Measurements from ENCODE around the gene PRDM1. TPM values are rescaled to one million over a fixed set of nuclear protein-coding genes. Genes with fewer than 3 reads are reported as not detected.

The PRDM1 gene
- total and polyA plus RNA-seq, 12 donors, result 0.32 to 11.2 (median 1.9) TPM

DNA sequence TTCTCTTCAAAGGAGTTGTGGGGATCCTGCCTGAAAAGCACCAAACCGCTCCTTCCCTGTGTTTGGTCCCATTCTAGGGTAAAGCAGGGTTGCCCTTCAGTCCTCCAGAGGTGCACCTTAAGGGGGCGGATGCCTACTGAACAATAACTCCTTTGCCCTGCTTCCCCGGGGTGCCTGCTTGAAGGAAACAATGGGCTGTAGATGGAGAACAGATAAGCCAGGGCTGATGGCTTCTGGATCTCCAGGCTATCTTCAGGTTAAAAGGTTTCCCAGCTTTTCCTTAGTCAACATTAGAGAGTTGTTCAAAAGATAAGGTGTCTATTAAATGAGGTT lies 5.4 kb upstream of the PRDM1 start:
- H3K27me3 ChIP-seq, result peaks cover 0 to 45% (median 27%) of the 10 kb centered on the region in 7 donors

DNA sequence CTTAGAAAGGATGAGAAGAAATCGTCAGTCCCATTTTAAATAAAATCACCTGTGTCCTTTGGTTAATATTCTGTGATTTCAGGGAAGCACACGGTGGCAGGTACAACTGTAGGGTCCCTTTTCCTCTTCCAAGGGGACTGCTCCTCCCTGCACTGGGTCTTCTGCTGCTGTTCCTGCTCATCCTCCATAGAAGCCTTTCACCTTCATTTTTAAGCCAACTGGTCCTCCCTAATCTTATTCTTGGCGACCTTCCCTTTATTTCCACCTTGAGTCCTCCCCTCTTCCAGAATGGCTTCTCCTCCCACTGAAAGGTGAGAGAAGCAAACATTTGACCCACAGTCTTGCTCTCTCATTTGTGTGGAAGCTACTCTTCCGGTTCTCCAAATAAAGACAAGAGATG lies 4.4 kb upstream of the PRDM1 start:
- H3K4me1 ChIP-seq, result peaks cover 0 to 36% (median 10%) of the 10 kb centered on the region in 9 donors
- ATAC-seq (no peak), DNase-seq (no peak)
- intact Hi-C loops (cut with DNase I), result loop anchor here in 4 of 10 donors (10.0 kb wide), 6 partner anchors 87 to 597 kb away; partner anchors contain the start of gene ATG5 (in 1 of the 4)
- H3K27ac ChIP-seq, result no peak overlapping the region
- peaks cover 0 to 49% (median 37%) of the 10 kb centered on the region in 7 donors for H3K27me3 ChIP-seq
- H3K36me3 ChIP-seq, result no peaks in the 10 kb centered on the region
- no peaks in the 10 kb centered on the region for H3K9me3 ChIP-seq
- H3K4me3 ChIP-seq, result no peak overlapping the region
- TF ChIP-seq, protein P1, sequence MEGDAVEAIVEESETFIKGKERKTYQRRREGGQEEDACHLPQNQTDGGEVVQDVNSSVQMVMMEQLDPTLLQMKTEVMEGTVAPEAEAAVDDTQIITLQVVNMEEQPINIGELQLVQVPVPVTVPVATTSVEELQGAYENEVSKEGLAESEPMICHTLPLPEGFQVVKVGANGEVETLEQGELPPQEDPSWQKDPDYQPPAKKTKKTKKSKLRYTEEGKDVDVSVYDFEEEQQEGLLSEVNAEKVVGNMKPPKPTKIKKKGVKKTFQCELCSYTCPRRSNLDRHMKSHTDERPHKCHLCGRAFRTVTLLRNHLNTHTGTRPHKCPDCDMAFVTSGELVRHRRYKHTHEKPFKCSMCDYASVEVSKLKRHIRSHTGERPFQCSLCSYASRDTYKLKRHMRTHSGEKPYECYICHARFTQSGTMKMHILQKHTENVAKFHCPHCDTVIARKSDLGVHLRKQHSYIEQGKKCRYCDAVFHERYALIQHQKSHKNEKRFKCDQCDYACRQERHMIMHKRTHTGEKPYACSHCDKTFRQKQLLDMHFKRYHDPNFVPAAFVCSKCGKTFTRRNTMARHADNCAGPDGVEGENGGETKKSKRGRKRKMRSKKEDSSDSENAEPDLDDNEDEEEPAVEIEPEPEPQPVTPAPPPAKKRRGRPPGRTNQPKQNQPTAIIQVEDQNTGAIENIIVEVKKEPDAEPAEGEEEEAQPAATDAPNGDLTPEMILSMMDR (IDR thresholded peaks at IDR 0.05), result no peak
- WGBS, 2 donors, result 77 to 78% methylated on average over 4 of the region's 4 CpGs

More for the DNA sequence above, 5.4 kb upstream of the PRDM1 start:
- intact Hi-C loops (cut with DNase I), result loop anchor here in 4 of 10 donors (10.0 kb wide), 6 partner anchors 86 to 596 kb away; partner anchors contain the start of gene ATG5 (in 1 of the 4)
- TF ChIP-seq, protein P1 (IDR thresholded peaks at IDR 0.05), result no peak
- ATAC-seq, result no peak
- Histone ChIP-seq H3K27ac (no peak overlapping the region), H3K4me1 (peaks cover 0 to 26% (median 0%) of the 10 kb centered on the region in 9 donors), H3K36me3 (no peaks in the 10 kb centered on the region), H3K9me3 (no peaks in the 10 kb centered on the region), H3K4me3 (no peak overlapping the region)
- WGBS, 2 donors, result 75 to 82% methylated on average over 3 of the region's 3 CpGs
- no peak for DNase-seq

DNA sequence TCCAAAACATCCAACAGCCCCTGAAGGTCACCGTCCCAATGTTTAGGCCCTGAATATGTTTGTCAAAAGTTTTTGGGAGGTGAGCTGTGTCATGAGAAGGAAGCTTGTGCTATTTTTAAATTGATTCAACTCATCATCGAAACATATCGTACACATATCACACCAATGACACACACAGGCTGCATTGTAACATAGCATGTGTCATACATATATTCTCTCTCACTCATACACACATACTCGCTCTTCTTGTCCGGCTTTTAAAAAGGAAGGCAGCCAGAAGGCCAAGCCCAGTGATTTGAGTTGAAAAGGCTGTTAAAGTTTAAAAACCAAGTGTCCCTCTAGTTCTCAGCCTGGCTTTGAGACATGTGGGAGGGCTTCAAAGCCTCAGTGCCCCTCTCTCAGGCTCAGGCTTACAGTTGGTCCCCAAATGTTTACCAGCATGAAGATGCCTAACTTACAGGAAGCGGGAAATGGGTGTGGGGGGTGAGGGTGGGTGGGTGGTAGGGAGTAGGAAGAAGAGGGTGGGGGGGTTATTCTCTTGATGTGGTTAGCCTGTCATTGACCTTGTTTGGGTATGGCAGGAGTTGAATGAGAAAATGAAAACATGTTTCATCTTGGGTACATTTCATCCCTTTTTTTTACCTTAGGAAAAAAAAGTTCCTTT lies 3.3 kb upstream of the PRDM1 start:
- H3K36me3 ChIP-seq, result no peaks in the 10 kb centered on the region
- 79 to 80% methylated on average over 6 of the region's 6 CpGs for whole genome bisulfite sequencing, 2 donors
- H3K27ac ChIP-seq, result no peak overlapping the region
- peaks cover 0 to 56% (median 42%) of the 10 kb centered on the region in 7 donors for H3K27me3 ChIP-seq
- intact Hi-C loops (cut with DNase I), result loop anchor here in 4 of 10 donors (10.0 kb wide), 6 partner anchors 88 to 598 kb away; partner anchors contain the start of gene ATG5 (in 1 of the 4)
- TF ChIP-seq, protein P1 (IDR thresholded peaks at IDR 0.05), result no peak
- peaks cover 0 to 46% (median 19%) of the 10 kb centered on the region in 9 donors for H3K4me1 ChIP-seq
- DNase-seq, result no peak
- no peak for ATAC-seq
- H3K9me3 ChIP-seq, result no peaks in the 10 kb centered on the region
- no peak overlapping the region for H3K4me3 ChIP-seq

DNA sequence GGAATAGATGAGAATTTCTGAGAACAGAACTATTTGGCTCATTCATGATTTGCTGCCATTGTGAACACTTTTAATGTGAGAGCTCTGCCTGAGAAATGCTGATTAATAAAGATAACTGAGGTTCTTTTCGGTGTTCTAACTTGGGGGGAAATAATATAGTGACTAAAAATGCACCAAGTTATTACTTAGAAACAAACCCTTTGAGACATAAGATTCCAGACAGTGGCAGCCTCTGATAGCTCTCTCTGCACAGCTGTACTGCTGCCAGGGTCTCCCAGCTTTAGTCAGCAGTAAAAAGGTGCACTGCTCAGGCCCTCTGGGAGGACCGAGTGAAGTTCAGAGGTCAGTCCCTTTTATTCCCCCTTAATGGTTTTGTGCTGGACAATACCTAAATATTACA lies 2.5 kb upstream of the PRDM1 start:
- ATAC-seq, result no peak

More for the DNA sequence above, 2.5 kb upstream of the PRDM1 start:
- intact Hi-C loops (cut with DNase I), result loop anchor here in 4 of 10 donors (10.0 kb wide), 6 partner anchors 89 to 599 kb away; partner anchors contain the start of gene ATG5 (in 1 of the 4)
- Histone ChIP-seq H3K4me3 (no peak overlapping the region), H3K4me1 (peaks cover 0 to 53% (median 20%) of the 10 kb centered on the region in 9 donors), H3K36me3 (no peaks in the 10 kb centered on the region), H3K9me3 (no peaks in the 10 kb centered on the region), H3K27me3 (peaks cover 0 to 63% (median 42%) of the 10 kb centered on the region in 7 donors), H3K27ac (peak overlapping the region in 2 of 10 donors; percentile 86 to 91)
- TF ChIP-seq, protein P1 (IDR thresholded peaks at IDR 0.05), result no peak
- no peak for DNase-seq
- WGBS, 2 donors, result 85 to 90% methylated on average over 2 of the region's 2 CpGs

All from heart right ventricle (tissue), 16 donors.